T-cell (primary cell): ENCODE results near the gene AKAP12. TPM values are rescaled to one million over a fixed set of nuclear protein-coding genes. Genes with fewer than 3 reads are reported as not detected.

Experiments used
- total RNA-seq, 35 experiments: library from RNA in 6 of 35; stranded (reverse) in 6 of 35; fragments of 120-200 nt in 1 of 35; gene quantifications; one replicate each; pipeline versions ENCODE4 v1.2.1 to v1.2.4 and lab custom pipeline; 2013 to 2026

AKAP12 gene
- total RNA-seq, 5 donors from 2014 or later (not counting 1 experiment from before 2014, with no cell fraction given) = 0.16 to 1.8 (median 1.2) TPM

Other genes with a start within 250 kb of the AKAP12 start
- gene ZBTB2, start 151.6 kb downstream of the AKAP12 start, total RNA-seq = 10 to 100 TPM; 16.1 to 28.3 (median 27.4) TPM
- gene RMND1, start 212.2 kb downstream of the AKAP12 start, total RNA-seq = 10 to 100 TPM in 4 of 5 donors, 1 to 10 TPM in 1; 8.0 to 15.6 (median 12.8) TPM